Astrocyte (in vitro differentiated cells and primary cell): ENCODE data around the gene TSPAN32. TPM values are rescaled to one million over a fixed set of nuclear protein-coding genes. Genes with fewer than 3 reads are reported as not detected.

Experiments used
- DNase-seq: peaks from one replicate; pipeline ENCODE4 v3.0.0-alpha.2; 2010; ENCODE audit warnings: low read depth
- FAIRE-seq: peaks from 2 replicates; lab custom pipeline; 2011; peaks lifted over from hg19 to GRCh38; lab: Jason Lieb, UNC
- H2AFZ ChIP-seq: 2 replicates; pipeline ENCODE4 v1.6.0; 2012; ENCODE audit warnings: low read depth, low read length, inconsistent platforms
- H3K27ac ChIP-seq: 2 replicates; pipeline ENCODE4 v1.5.1; 2011; ENCODE audit warnings: low read depth, low read length, inconsistent platforms
- H3K27me3 ChIP-seq: 2 replicates; pipeline ENCODE4 v1.6.0; 2011; ENCODE audit warnings: low read length, inconsistent platforms; ENCODE audit not compliant: insufficient read depth
- H3K36me3 ChIP-seq: 2 replicates; pipeline ENCODE4 v1.5.1; 2011; ENCODE audit warnings: low read length, inconsistent platforms; ENCODE audit not compliant: insufficient read depth
- H3K4me1 ChIP-seq: 2 replicates; pipeline ENCODE4 v1.5.1; 2011; ENCODE audit warnings: low read length, inconsistent platforms; ENCODE audit not compliant: insufficient read depth
- H3K4me2 ChIP-seq: 2 replicates; pipeline ENCODE4 v1.6.0; 2012; ENCODE audit warnings: low read length, inconsistent platforms
- H3K4me3 ChIP-seq: 2 replicates; pipeline ENCODE4 v1.5.1; 2011; ENCODE audit warnings: low read depth, mild to moderate bottlenecking, low read length, inconsistent platforms; ENCODE audit not compliant: insufficient read depth
- H3K79me2 ChIP-seq: 2 replicates; pipeline ENCODE4 v1.6.0; 2012; ENCODE audit warnings: mild to moderate bottlenecking, low read length, inconsistent platforms; ENCODE audit not compliant: insufficient read depth
- H3K9ac ChIP-seq: 2 replicates; pipeline ENCODE4 v1.6.0; 2012; ENCODE audit warnings: mild to moderate bottlenecking, low read length, inconsistent platforms
- H3K9me3 ChIP-seq: 2 replicates; pipeline ENCODE4 v1.5.1; 2012; ENCODE audit warnings: low read depth, mild to moderate bottlenecking, low read length, inconsistent platforms; ENCODE audit not compliant: insufficient read depth
- H4K20me1 ChIP-seq: 2 replicates; pipeline ENCODE4 v1.6.0; 2012; ENCODE audit warnings: low read length, inconsistent platforms; ENCODE audit not compliant: insufficient read depth
- H3K27ac Mint-ChIP-seq: one replicate; pipeline ENCODE4 v1.8.0; 2021; ENCODE audit warnings: mild to moderate bottlenecking, mixed read lengths; ENCODE audit not compliant: unreplicated experiment
- H3K27me3 Mint-ChIP-seq: one replicate; pipeline ENCODE4 v1.8.0; 2021; ENCODE audit warnings: low read depth, mixed read lengths; ENCODE audit not compliant: unreplicated experiment
- H3K36me3 Mint-ChIP-seq: one replicate; pipeline ENCODE4 v1.8.0; 2021; ENCODE audit warnings: low read depth, mixed read lengths; ENCODE audit not compliant: unreplicated experiment
- H3K4me1 Mint-ChIP-seq: one replicate; pipeline ENCODE4 v1.8.0; 2021; ENCODE audit warnings: low read depth, mixed read lengths; ENCODE audit not compliant: unreplicated experiment
- H3K4me3 Mint-ChIP-seq: one replicate; pipeline ENCODE4 v1.8.0; 2021; ENCODE audit warnings: mild to moderate bottlenecking, moderate library complexity, mixed read lengths; ENCODE audit not compliant: unreplicated experiment
- H3K9me3 Mint-ChIP-seq: one replicate; pipeline ENCODE4 v1.8.0; 2021; ENCODE audit warnings: mild to moderate bottlenecking, mixed read lengths; ENCODE audit not compliant: unreplicated experiment
- EZH2 ChIP-seq: IDR thresholded peaks from 2 replicates; pipeline ENCODE4 v1.6.1; 2012; ENCODE audit warnings: mild to moderate bottlenecking, low read length, inconsistent platforms; ENCODE audit not compliant: insufficient read depth
- total RNA-seq: library from RNA; stranded (reverse); gene quantifications from 2 replicates; pipeline ENCODE4 v1.2.1, GENCODE V29; 2021
- TF ChIP-seq, protein P1 (sequence below): IDR thresholded peaks from 2 replicates; pipeline ENCODE4 v1.5.1; 2011; ENCODE audit warnings: low read depth, mild to moderate bottlenecking, inconsistent platforms, low read length, moderate library complexity; ENCODE audit not compliant: insufficient read depth

The TSPAN32 gene
- total RNA-seq, 1 donor from 2014 or later, result not detected

- no peak overlapping the region for H3K9ac ChIP-seq
- no peaks in the 10 kb centered on the region for H3K9me3 ChIP-seq
- FAIRE-seq, result no peak
- H3K27ac ChIP-seq, result no peak overlapping the region
- no peaks in the 10 kb centered on the region for H3K36me3 Mint-ChIP-seq
- H3K4me3 ChIP-seq, result no peak overlapping the region
- H3K27me3 Mint-ChIP-seq, result peaks cover 39% of the 10 kb centered on the region
- no peaks in the 10 kb centered on the region for H3K36me3 ChIP-seq
- no peak overlapping the region for H2AFZ ChIP-seq
- H3K27ac Mint-ChIP-seq, result no peak overlapping the region
- H3K4me3 Mint-ChIP-seq, result no peak overlapping the region
- no peaks in the 10 kb centered on the region for H3K79me2 ChIP-seq
- H3K9me3 Mint-ChIP-seq, result no peaks in the 10 kb centered on the region
- no peak for DNase-seq
- no peaks in the 10 kb centered on the region for H4K20me1 ChIP-seq
- H3K4me1 Mint-ChIP-seq, result no peaks in the 10 kb centered on the region
- no peak overlapping the region for H3K4me2 ChIP-seq
- TF ChIP-seq EZH2, result no peak
- TF ChIP-seq, protein P1, sequence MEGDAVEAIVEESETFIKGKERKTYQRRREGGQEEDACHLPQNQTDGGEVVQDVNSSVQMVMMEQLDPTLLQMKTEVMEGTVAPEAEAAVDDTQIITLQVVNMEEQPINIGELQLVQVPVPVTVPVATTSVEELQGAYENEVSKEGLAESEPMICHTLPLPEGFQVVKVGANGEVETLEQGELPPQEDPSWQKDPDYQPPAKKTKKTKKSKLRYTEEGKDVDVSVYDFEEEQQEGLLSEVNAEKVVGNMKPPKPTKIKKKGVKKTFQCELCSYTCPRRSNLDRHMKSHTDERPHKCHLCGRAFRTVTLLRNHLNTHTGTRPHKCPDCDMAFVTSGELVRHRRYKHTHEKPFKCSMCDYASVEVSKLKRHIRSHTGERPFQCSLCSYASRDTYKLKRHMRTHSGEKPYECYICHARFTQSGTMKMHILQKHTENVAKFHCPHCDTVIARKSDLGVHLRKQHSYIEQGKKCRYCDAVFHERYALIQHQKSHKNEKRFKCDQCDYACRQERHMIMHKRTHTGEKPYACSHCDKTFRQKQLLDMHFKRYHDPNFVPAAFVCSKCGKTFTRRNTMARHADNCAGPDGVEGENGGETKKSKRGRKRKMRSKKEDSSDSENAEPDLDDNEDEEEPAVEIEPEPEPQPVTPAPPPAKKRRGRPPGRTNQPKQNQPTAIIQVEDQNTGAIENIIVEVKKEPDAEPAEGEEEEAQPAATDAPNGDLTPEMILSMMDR, result no peak
- H3K4me1 ChIP-seq, result no peaks in the 10 kb centered on the region
- no peaks in the 10 kb centered on the region for H3K27me3 ChIP-seq
Measured at GRCh38 chr11:2258501-2259465, 43.0 kb upstream of the TSPAN32 start.

- no peak overlapping the region for H3K9ac ChIP-seq
- no peak overlapping the region for H3K4me3 Mint-ChIP-seq
- H3K4me1 ChIP-seq, result no peaks in the 10 kb centered on the region
- H3K9me3 Mint-ChIP-seq, result no peaks in the 10 kb centered on the region
- H3K27ac ChIP-seq, result no peak overlapping the region
- no peaks in the 10 kb centered on the region for H3K36me3 ChIP-seq
- H3K27me3 ChIP-seq, result no peaks in the 10 kb centered on the region
- no peaks in the 10 kb centered on the region for H3K79me2 ChIP-seq
- DNase-seq, result no peak
- H3K36me3 Mint-ChIP-seq, result no peaks in the 10 kb centered on the region
- TF ChIP-seq, protein P1, result no peak
- no peak for TF ChIP-seq EZH2
- no peak for FAIRE-seq
- H3K4me3 ChIP-seq, result no peak overlapping the region
- no peak overlapping the region for H2AFZ ChIP-seq
- H3K4me1 Mint-ChIP-seq, result no peaks in the 10 kb centered on the region
- no peaks in the 10 kb centered on the region for H4K20me1 ChIP-seq
- no peak overlapping the region for H3K27ac Mint-ChIP-seq
- peaks cover 42% of the 10 kb centered on the region for H3K27me3 Mint-ChIP-seq
- no peak overlapping the region for H3K4me2 ChIP-seq
- no peaks in the 10 kb centered on the region for H3K9me3 ChIP-seq
Measured at GRCh38 chr11:2259466-2259830, 42.4 kb upstream of the TSPAN32 start.
